NCI-H748 (cell line): Measurements from ENCODE around the gene RND1.
"Not testable (repeated sequence)": the region's sequence is repeated elsewhere in the genome, so short reads cannot be mapped to it uniquely, and the experiment has no call there.

Experiments
- DNase-seq: peaks from one replicate; lab custom pipeline; 2025; ENCODE audit not compliant: unreplicated experiment; lab: John Stamatoyannopoulos, UW

The RND1 gene

GRCh38 chr12:48865281-48866051 lies at the start of gene RND1:
Gene RND1 (minus strand): TSS chr12:48865870. CDS start chr12:48865767, 103 bp downstream.
- DNase-seq = peak; percentile 95

- peak; percentile 30 for DNase-seq
These were observed 44.5 kb upstream of the RND1 start for GRCh38 chr12:48910196-48910595.

DNA sequence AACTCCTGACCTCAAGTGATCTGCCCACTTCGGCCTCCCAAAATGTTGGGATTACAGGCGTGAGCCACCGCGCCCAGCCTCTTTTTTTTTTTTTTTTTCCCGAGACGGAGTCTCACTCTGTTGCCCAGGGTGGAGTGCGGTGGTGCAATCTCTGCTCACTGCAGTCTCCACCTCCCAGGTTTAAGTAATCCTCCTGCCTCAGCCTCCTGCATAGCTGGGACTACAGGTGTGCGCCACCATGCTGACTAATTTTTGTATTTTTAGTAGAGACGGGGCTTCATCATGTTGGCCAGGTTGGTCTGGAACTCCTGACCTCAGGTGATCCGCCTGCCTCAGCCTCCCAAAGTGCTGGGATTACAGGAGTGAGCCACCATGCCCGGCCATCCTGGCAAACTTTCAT lies 44.0 kb upstream of the RND1 start:
- DNase-seq = not testable (repeated sequence)

DNA sequence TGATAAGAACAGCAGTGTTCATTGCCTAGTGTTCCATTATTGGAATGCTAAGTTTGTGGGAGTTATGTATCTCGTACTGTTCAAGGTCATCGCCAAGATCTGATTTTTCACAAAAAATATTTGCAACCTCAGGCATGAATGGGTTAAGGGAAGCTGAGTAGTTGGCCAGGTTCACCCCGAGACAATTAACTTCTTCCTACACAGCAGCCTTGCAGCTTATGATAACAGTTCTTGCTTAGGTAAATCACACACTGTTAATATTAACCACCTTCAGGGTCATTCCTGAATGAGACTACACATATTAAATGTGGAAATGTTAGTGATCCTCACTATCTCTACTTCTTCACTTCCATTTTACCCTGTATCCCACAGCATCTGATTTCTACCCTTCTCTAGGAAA lies 41.6 kb upstream of the RND1 start:
- DNase-seq = no peak

DNA sequence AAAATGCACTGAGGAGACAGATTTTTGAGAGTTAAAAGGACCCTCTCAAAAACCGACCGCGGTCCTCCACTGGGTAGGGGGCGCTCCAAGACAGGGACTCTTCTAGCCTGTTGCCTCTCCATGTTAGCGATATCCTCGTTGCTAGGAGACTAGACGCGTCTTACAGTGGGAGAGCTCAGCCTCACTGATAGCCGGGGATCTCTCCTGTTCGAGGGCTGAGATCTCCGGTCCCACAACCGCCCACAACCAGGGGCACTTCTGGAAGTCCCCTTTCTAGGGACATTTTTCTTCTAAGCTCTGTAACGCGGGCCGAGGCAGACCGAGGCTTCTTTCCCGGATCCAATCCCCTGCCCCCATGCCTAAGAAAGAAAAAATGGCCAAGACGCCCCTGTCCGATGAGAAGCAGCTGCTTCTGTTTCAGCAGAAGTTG lies 38.3 kb upstream of the RND1 start:
- peak; percentile 92 for DNase-seq

DNA sequence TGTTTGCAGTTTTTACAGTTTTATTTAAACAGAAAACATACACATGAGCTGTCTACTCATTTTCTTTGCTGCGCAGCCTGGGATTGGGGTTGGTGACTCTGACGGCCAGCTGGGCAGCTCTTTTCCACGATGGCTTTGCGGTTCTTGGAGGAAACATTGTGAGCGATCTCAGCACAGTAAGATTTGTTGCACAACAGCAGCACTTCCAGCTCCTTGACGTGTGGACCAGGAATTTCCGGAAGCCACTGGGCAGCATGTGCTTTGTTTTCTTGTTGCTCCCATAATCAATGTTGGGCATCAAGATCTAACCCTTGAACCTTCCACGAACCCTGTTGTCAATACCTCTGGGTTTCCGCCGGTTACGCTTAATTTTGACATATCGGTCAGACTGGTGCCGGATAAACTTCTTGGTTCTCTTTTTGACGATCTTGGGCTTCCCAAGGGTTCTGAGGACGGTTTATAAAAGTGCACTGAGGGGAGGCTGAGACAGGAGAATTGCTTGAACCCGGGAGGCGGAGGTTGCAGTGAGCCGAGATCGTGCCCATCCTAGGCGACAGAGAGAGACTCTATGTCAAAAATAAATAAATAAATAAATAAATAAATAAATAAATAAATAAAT lies 37.8 kb upstream of the RND1 start:
- DNase-seq = no peak

DNA sequence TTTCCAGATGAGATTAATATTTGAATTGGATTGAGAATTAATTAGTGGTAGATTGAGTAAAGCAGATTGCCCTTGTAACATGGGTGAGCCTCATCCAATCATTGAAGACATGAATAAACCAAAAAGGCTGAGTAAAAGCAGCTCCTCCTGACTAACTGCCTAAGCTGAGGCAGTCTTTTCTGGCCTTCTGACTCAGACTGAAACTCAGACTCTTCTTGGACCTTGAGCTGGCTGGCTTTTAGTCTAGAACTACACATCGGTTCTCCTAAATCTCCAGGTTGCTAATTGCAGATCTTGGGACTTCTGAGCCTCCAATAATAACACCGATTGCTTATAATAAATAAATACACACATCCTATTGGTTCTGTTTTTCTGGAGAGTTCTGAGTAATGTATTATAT lies 35.6 kb upstream of the RND1 start:
- DNase-seq = no peak

DNA sequence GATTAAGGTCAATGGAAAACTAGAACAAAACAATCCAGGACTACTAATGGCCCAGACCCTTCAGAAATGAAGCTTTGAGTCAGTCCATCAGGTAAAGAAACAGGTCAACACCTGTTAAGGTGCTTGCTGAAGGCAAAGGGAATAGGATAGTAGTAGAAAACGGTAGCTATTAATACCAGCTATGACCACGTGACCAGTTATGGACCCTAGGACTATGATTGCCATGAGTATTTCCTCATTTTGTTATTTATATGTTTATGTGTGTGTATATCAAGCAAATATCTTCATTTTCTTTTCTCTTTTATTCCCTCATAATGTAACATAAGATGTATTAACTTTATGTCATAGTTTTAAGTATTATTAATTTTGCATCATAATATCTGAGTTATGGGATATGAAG lies 34.0 kb upstream of the RND1 start:
- no peak for DNase-seq

DNA sequence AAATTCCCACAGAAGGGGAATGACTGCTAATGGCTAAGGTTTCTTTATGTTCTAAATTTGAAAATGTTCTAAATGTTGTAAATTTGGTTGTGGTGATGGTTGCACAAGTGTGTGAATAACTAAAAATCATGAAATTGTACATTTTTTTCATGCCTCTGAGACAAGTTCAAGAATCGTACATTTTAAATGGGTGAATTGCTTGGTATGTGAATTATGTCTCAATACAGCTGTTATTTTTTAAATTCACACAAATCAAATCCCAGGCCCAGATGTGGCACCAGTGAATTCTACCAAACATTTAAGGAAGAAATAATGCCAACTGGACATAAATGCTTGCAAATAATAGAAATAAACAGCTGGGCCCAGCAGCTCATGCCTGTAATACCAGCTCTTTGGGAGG lies 28.6 kb upstream of the RND1 start:
- no peak for DNase-seq

- DNase-seq = peak; percentile 87
These were observed 25.2 kb upstream of the RND1 start for GRCh38 chr12:48890657-48891418.

DNA sequence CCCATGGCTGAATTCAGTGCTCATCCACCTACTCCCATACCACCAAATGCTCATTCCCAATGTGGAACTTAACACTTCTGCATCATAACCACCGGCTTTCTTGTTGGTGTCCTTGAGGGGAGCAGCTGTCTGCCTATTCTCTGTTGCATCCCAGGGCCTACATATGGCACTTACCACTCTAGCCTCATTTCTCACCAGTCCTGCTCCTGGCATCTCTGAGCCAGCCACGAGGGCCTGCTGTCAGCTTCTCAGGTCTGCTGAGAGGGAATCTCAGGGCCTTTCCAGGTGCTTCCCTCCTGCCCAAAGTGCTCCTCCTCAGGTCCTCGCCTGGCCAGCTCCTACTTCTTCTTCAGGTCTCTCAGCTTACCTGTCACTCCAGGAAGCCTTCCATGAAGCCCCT lies 24.0 kb upstream of the RND1 start:
- no peak for DNase-seq

DNA sequence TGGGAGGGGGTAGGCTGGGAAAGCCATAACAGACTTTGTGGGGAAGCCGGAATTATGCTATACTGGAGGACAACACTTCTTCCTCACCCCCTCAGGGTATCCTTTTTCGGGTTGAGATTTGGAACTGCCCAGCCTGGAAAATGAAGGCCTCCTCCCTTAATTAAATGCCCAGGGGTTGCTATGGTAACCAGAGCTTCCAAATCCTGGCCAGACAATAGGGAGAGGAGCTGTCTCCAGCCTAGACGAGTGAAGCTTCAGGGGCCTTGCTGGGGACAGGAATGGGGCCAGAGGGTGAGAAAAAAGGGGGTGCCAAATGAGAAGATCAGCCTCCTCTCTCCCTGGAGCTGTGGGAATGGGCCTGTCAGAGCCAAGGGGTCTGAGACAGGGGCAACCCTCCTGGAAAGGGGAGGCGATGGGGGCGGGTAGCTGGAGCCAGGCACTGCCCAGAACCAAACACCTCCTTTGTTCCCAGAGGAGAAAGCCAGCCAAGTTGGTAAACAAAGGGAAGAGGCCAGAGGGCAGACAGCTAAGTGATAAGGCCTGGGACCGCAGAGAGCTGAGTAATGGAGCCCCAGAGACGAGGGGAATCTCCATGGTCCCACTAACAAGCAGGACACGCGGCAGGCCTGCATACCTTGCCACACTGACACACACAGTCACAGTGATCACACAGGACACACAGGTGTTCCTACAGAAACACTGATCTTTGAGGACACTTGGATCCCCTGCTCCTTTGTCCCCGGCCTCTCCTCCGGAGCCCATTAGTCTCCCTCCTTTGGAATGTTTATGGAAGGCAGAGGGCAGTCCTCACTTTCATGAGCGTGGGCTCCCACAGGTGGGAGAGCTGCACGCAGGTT lies 17.9 kb upstream of the RND1 start:
- peak; percentile 65 for DNase-seq

- no peak for DNase-seq
These were observed 17.3 kb upstream of the RND1 start for GRCh38 chr12:48882972-48883304.

DNA sequence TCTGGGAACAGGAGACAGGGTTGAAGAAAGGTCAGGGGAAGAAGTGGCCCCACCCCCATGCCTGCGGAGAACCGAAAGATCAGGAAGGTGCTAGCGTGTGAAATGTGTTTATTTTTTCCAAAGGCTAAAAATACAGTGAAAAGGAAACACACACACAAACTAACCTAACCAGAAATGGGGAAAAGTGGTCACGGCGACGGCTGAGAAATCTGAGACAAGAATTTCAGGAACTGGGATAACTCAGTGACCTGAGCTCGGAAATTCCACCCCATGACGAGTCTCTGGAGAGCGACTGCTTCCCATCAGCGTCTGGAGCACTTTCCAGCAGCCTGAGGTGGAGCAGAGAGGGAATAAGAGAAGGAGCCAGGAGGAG lies 16.6 kb upstream of the RND1 start:
- no peak for DNase-seq

GRCh38 chr12:48881686-48882314 lies 16.1 kb upstream of the RND1 start:
- no peak for DNase-seq

DNA sequence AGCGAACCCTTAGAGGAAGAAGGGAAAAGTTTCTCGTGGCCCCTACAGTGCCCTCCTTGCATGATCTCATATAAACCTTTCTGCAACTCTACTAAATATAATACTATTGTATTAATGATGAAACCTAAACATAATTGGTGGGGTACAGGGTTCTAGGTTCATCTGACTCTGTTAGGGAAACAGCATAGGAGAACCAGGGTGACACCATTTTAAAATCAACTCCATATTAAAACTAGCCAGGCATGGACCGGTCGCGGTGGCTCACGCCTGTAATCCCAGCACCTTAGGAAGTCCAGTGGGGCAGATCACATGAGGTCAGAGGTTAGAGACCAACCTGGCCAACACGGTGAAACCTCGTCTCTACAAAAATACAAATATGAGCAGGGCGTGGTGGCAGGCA lies 15.0 kb upstream of the RND1 start:
- DNase-seq = no peak

- DNase-seq = no peak
These were observed 12.9 kb upstream of the RND1 start for GRCh38 chr12:48878548-48878947.

GRCh38 chr12:48875944-48876515 lies 10.4 kb upstream of the RND1 start:
- no peak for DNase-seq

- not testable (repeated sequence) for DNase-seq
These were observed 7.9 kb upstream of the RND1 start for GRCh38 chr12:48873534-48873933.

GRCh38 chr12:48873096-48873495 lies 7.4 kb upstream of the RND1 start:
- DNase-seq = no peak
